Fibroblast of skin of abdomen (primary cell): ENCODE results near the gene GRID2. TPM values are rescaled to one million over a fixed set of nuclear protein-coding genes. Genes with fewer than 3 reads are reported as not detected.
A peak's percentile ranks its signal among the peaks of the same experiment; 100 is the strongest.
"Not testable (repeated sequence)": the region's sequence is repeated elsewhere in the genome, so short reads cannot be mapped to it uniquely, and the experiment has no call there.

Experiments
- DNase-seq: peaks from one replicate; pipeline ENCODE4 v3.0.0-alpha.2; 2013
- polyA plus RNA-seq, 2 experiments: library from polyadenylated mRNA; unstranded; fragments of 120-200 nt; gene quantifications; one replicate each; pipeline ENCODE4 v1.2.1, GENCODE V29; 2013; ENCODE audit not compliant: insufficient read length in 2 of 2

The GRID2 gene
- polyA plus RNA-seq (2013, experiment 1 of 2; ENCODE audit: insufficient read length), result not detected
- polyA plus RNA-seq (2013, experiment 2 of 2; ENCODE audit: insufficient read length), result 0.02 TPM

- peak; percentile 1 for DNase-seq
Observed at GRCh38 chr4:92303621-92304027, at the start of gene GRID2. Gene GRID2 (plus strand): TSS chr4:92303966.

GRCh38 chr4:92253986-92254671 lies 49.6 kb upstream of the GRID2 start:
- DNase-seq, result no peak

- DNase-seq, result no peak
Observed at GRCh38 chr4:92254767-92255442, 48.9 kb upstream of the GRID2 start.

- DNase-seq, result no peak
Observed at GRCh38 chr4:92255920-92256244, 47.9 kb upstream of the GRID2 start.

- no peak for DNase-seq
Observed at GRCh38 chr4:92257931-92258857, 45.6 kb upstream of the GRID2 start.

GRCh38 chr4:92261256-92261655 lies 42.5 kb upstream of the GRID2 start:
- DNase-seq, result no peak

- no peak for DNase-seq
Observed at GRCh38 chr4:92262371-92262770, 41.4 kb upstream of the GRID2 start.

- no peak for DNase-seq
Observed at GRCh38 chr4:92263010-92263409, 40.8 kb upstream of the GRID2 start.

- no peak for DNase-seq
Observed at GRCh38 chr4:92263575-92263974, 40.2 kb upstream of the GRID2 start.

- DNase-seq, result no peak
Observed at GRCh38 chr4:92264163-92264562, 39.6 kb upstream of the GRID2 start.

- DNase-seq, result no peak
Observed at GRCh38 chr4:92265021-92265420, 38.7 kb upstream of the GRID2 start.

- DNase-seq, result no peak
Observed at GRCh38 chr4:92265798-92266197, 38.0 kb upstream of the GRID2 start.

- DNase-seq, result no peak
Observed at GRCh38 chr4:92266521-92266920, 37.2 kb upstream of the GRID2 start.

GRCh38 chr4:92268642-92269041 lies 35.1 kb upstream of the GRID2 start:
- no peak for DNase-seq

GRCh38 chr4:92270908-92271307 lies 32.9 kb upstream of the GRID2 start:
- DNase-seq, result no peak

- not testable (repeated sequence) for DNase-seq
Observed at GRCh38 chr4:92271551-92271950, 32.2 kb upstream of the GRID2 start.

- DNase-seq, result not testable (repeated sequence)
Observed at GRCh38 chr4:92277057-92277881, 26.5 kb upstream of the GRID2 start.

- no peak for DNase-seq
Observed at GRCh38 chr4:92279296-92279695, 24.5 kb upstream of the GRID2 start.

- DNase-seq, result peak; percentile 1
Observed at GRCh38 chr4:92299152-92299551, 4.6 kb upstream of the GRID2 start.

GRCh38 chr4:92304121-92304520 lies 355 bp downstream of the GRID2 start:
- no peak for DNase-seq

- DNase-seq, result no peak
Observed at GRCh38 chr4:92304606-92305005, 840 bp downstream of the GRID2 start.

- DNase-seq, result peak; percentile 33
Observed at GRCh38 chr4:92305148-92305877, 1.5 kb downstream of the GRID2 start.
